Dermis microvascular lymphatic vessel endothelial cell (primary cell): ENCODE measurements around the gene SLC8B1. TPM values are rescaled to one million over a fixed set of nuclear protein-coding genes. Genes with fewer than 3 reads are reported as not detected.
A peak's percentile ranks its signal among the peaks of the same experiment; 100 is the strongest.

Experiments
- DNase-seq, 2 donors: peaks; one replicate each; pipeline versions ENCODE4 v3.0.0 to v3.0.0-alpha.2; 2010; ENCODE audit warnings: low read depth in 2 of 2
- total RNA-seq: library from RNA; depleted of rRNA; stranded (reverse); fragments of >200 nt; gene quantifications from 2 replicates; pipeline ENCODE4 v1.2.1, GENCODE V29; 2014

SLC8B1 gene
- total RNA-seq, 1 donor from 2014 or later, result 12.6 TPM

- DNase-seq, result peak; percentile 29 to 32
Measured at GRCh38 chr12:113271853-113272561, 62.9 kb downstream of the SLC8B1 start.

- no peak for DNase-seq
Measured at GRCh38 chr12:113271466-113271852, 63.5 kb downstream of the SLC8B1 start.

GRCh38 chr12:113270709-113271009 is 64.2 kb downstream of the SLC8B1 start:
- no peak for DNase-seq

- no peak for DNase-seq
Measured at GRCh38 chr12:113269257-113269943, 65.5 kb downstream of the SLC8B1 start.

- no peak for DNase-seq
Measured at GRCh38 chr12:113268621-113269020, 66.3 kb downstream of the SLC8B1 start.

GRCh38 chr12:113268136-113268535 is 66.8 kb downstream of the SLC8B1 start:
- no peak for DNase-seq

- DNase-seq, result no peak
Measured at GRCh38 chr12:113267621-113268020, 67.3 kb downstream of the SLC8B1 start.

GRCh38 chr12:113266106-113266895 is 68.6 kb downstream of the SLC8B1 start:
- DNase-seq, result no peak

- DNase-seq, result no peak
Measured at GRCh38 chr12:113263431-113263963, 71.4 kb downstream of the SLC8B1 start.

- DNase-seq, result no peak
Measured at GRCh38 chr12:113262710-113263109, 72.2 kb downstream of the SLC8B1 start.

- DNase-seq, result no peak
Measured at GRCh38 chr12:113261847-113262470, 73.0 kb downstream of the SLC8B1 start.

GRCh38 chr12:113260636-113261300 is 74.1 kb downstream of the SLC8B1 start:
- no peak for DNase-seq

- no peak for DNase-seq
Measured at GRCh38 chr12:113260127-113260526, 74.8 kb downstream of the SLC8B1 start.

- no peak for DNase-seq
Measured at GRCh38 chr12:113257564-113257963, 77.3 kb downstream of the SLC8B1 start.

GRCh38 chr12:113254298-113254697 is 80.6 kb downstream of the SLC8B1 start:
- no peak for DNase-seq

GRCh38 chr12:113253532-113254285 is 81.2 kb downstream of the SLC8B1 start:
- no peak for DNase-seq

GRCh38 chr12:113252494-113252893 is 82.4 kb downstream of the SLC8B1 start:
- DNase-seq, result no peak

GRCh38 chr12:113251404-113252070 is 83.4 kb downstream of the SLC8B1 start:
- no peak for DNase-seq

- DNase-seq, result no peak
Measured at GRCh38 chr12:113250045-113250444, 84.9 kb downstream of the SLC8B1 start.

- DNase-seq, result no peak
Measured at GRCh38 chr12:113249546-113249945, 85.4 kb downstream of the SLC8B1 start.
